Effector memory CD8-positive, alpha-beta T cell (primary cell): ENCODE results near the gene CLTB.
"Not testable (repeated sequence)": the region's sequence is repeated elsewhere in the genome, so short reads cannot be mapped to it uniquely, and the experiment has no call there.

Experiments
- ATAC-seq: fragments of 150-1000 bp; cut with Tn5 transposase; replicated peaks from 2 replicates; pipeline ENCODE4 v1.10.0; 2021; ENCODE audit warnings: mild to moderate bottlenecking, moderate library complexity
- DNase-seq, 3 experiments: peaks; one replicate each; pipeline ENCODE4 v3.0.0; 2021
- H3K27ac Mint-ChIP-seq, 2 donors: one replicate each; pipeline ENCODE4 v1.8.0; 2022; ENCODE audit warnings: mild to moderate bottlenecking in 2 of 2, mixed read lengths in 2 of 2, moderate library complexity in 2 of 2
- H3K27me3 Mint-ChIP-seq, 2 donors: one replicate each; pipeline ENCODE4 v1.8.0; 2022; ENCODE audit warnings: mixed read lengths in 2 of 2
- H3K36me3 Mint-ChIP-seq: one replicate; pipeline ENCODE4 v1.8.0; 2022; ENCODE audit warnings: mild to moderate bottlenecking, moderate library complexity, mixed read lengths; ENCODE audit not compliant: insufficient read depth
- H3K4me1 Mint-ChIP-seq, 2 donors: one replicate each; pipeline ENCODE4 v1.8.0; 2022; ENCODE audit warnings: low read depth in 2 of 2, mixed read lengths in 2 of 2
- H3K4me3 Mint-ChIP-seq, 2 donors: one replicate each; pipeline ENCODE4 v1.8.0; 2022; ENCODE audit warnings: mild to moderate bottlenecking in 2 of 2, mixed read lengths in 2 of 2, moderate library complexity in 2 of 2
- H3K9me3 Mint-ChIP-seq, 2 donors: one replicate each; pipeline ENCODE4 v1.8.0; 2022; ENCODE audit warnings: mixed read lengths in 2 of 2

CLTB gene

DNA sequence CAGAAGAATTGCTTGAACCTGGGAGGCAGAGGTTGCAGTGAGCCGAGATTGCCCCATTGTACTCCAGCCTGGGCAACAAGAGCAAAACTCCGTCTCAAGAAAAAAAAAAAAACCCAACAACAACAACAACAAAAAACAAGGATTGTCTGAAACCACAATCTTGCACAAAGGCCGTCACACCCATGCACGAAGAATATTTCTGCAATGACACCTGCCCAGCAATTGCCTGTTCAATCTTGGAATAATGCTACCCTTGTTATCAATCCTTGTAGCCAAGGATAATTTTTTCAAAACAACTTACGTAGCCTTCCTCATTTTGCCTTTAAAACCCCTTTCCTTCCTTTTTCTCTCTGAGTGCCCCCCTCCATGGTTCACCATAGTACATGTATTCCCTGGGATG, 3.7 kb upstream of the CLTB start:
- peaks cover 12 to 13% of the 10 kb centered on the region in 2 donors for H3K4me1 Mint-ChIP-seq
- H3K36me3 Mint-ChIP-seq: peaks cover 8% of the 10 kb centered on the region
- H3K27me3 Mint-ChIP-seq: peaks cover 6 to 16% of the 10 kb centered on the region in 2 donors
- H3K27ac Mint-ChIP-seq: no peak overlapping the region
- DNase-seq (no peak), ATAC-seq (no peak)
- H3K9me3 Mint-ChIP-seq: no peaks in the 10 kb centered on the region
- H3K4me3 Mint-ChIP-seq: no peak overlapping the region

GRCh38 chr5:176418251-176418650, 1.9 kb upstream of the CLTB start:
- Mint-ChIP-seq H3K4me3 (no peak overlapping the region), H3K36me3 (peaks cover 16% of the 10 kb centered on the region), H3K9me3 (no peaks in the 10 kb centered on the region), H3K27ac (no peak overlapping the region), H3K4me1 (peaks cover 26 to 27% of the 10 kb centered on the region in 2 donors), H3K27me3 (peaks cover 3 to 12% of the 10 kb centered on the region in 2 donors)
- no peak for ATAC-seq
- no peak for DNase-seq

- H3K4me1 Mint-ChIP-seq: peaks cover 30 to 33% of the 10 kb centered on the region in 2 donors
- H3K9me3 Mint-ChIP-seq: no peaks in the 10 kb centered on the region
- peaks cover 21% of the 10 kb centered on the region for H3K36me3 Mint-ChIP-seq
- H3K27ac Mint-ChIP-seq: peak overlapping the region; percentile 91 to 92
- no peak for DNase-seq
- H3K27me3 Mint-ChIP-seq: no peaks in the 10 kb centered on the region
- ATAC-seq: no peak
- H3K4me3 Mint-ChIP-seq: peak overlapping the region; percentile 64 to 65
Measured at GRCh38 chr5:176416965-176417364, 626 bp upstream of the CLTB start.

- Mint-ChIP-seq H3K9me3 (no peaks in the 10 kb centered on the region), H3K36me3 (peaks cover 27% of the 10 kb centered on the region), H3K4me3 (peak overlapping the region; percentile 82 to 83), H3K4me1 (peaks cover 39 to 45% of the 10 kb centered on the region in 2 donors), H3K27ac (peak overlapping the region; percentile 91 to 92), H3K27me3 (no peaks in the 10 kb centered on the region)
- DNase-seq (no peak), ATAC-seq (no peak)
Measured at GRCh38 chr5:176415240-176415951, 943 bp downstream of the CLTB start.

GRCh38 chr5:176414704-176415103, 1.6 kb downstream of the CLTB start:
- H3K36me3 Mint-ChIP-seq: peaks cover 33% of the 10 kb centered on the region
- DNase-seq (no peak), ATAC-seq (no peak)
- peak overlapping the region; percentile 82 to 83 for H3K4me3 Mint-ChIP-seq
- peak overlapping the region; percentile 91 to 92 for H3K27ac Mint-ChIP-seq
- H3K27me3 Mint-ChIP-seq: no peaks in the 10 kb centered on the region
- H3K9me3 Mint-ChIP-seq: no peaks in the 10 kb centered on the region
- H3K4me1 Mint-ChIP-seq: peaks cover 39 to 45% of the 10 kb centered on the region in 2 donors

DNA sequence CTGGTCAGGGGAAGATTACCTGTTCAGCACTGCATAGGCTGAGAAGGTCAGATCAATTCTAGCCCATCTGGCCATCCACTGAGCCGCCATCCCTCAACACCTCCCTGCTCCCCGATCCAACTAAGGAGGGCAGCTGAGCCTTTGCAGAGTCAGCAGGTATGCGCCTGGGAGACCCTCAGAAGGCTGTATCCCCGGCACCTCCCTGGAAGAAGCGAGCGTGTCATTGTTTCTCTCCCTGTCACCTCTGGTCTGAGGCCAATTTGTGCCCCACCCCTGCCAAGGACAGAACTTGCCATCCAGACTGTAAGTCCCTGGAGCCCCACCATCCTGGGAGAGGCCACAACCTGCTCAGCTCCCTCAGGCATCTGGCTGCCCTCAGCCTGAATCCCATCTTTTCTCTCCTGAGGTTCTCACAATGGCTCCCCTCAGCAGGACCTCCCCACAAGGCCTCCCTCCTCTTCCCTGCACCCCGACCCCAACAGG, 2.6 kb downstream of the CLTB start:
- peaks cover 41% of the 10 kb centered on the region for H3K36me3 Mint-ChIP-seq
- no peaks in the 10 kb centered on the region for H3K9me3 Mint-ChIP-seq
- H3K4me1 Mint-ChIP-seq: peaks cover 39 to 45% of the 10 kb centered on the region in 2 donors
- H3K27me3 Mint-ChIP-seq: no peaks in the 10 kb centered on the region
- no peak overlapping the region for H3K4me3 Mint-ChIP-seq
- H3K27ac Mint-ChIP-seq: peak overlapping the region; percentile 91 to 92
- ATAC-seq (no peak), DNase-seq (no peak)

DNA sequence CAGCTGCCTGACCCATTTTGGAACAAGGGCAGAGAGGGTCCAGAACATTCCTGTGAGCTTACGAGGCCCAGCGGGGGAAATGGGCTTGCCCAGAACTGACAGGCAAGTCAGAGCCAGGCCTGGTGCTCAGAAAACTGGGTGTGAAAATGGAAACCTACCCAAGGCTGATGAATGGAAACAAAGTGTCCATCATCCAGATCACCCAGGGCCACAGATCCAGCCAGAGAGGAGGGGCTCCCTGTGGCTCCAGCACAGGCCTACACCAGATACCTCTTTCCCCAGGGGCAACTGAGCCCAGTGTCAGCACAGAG, 3.1 kb downstream of the CLTB start:
- Mint-ChIP-seq H3K27me3 (no peaks in the 10 kb centered on the region), H3K4me3 (no peak overlapping the region), H3K27ac (peak overlapping the region; percentile 41 to 91), H3K36me3 (peaks cover 42% of the 10 kb centered on the region), H3K9me3 (no peaks in the 10 kb centered on the region), H3K4me1 (peaks cover 39 to 45% of the 10 kb centered on the region in 2 donors)
- ATAC-seq: no peak
- DNase-seq: no peak

GRCh38 chr5:176412517-176413254, 3.7 kb downstream of the CLTB start:
- DNase-seq (no peak), ATAC-seq (no peak)
- Mint-ChIP-seq H3K9me3 (no peaks in the 10 kb centered on the region), H3K27ac (peak overlapping the region; percentile 41 to 69), H3K4me1 (peaks cover 39 to 45% of the 10 kb centered on the region in 2 donors), H3K27me3 (no peaks in the 10 kb centered on the region), H3K4me3 (no peak overlapping the region), H3K36me3 (peaks cover 47% of the 10 kb centered on the region)

DNA sequence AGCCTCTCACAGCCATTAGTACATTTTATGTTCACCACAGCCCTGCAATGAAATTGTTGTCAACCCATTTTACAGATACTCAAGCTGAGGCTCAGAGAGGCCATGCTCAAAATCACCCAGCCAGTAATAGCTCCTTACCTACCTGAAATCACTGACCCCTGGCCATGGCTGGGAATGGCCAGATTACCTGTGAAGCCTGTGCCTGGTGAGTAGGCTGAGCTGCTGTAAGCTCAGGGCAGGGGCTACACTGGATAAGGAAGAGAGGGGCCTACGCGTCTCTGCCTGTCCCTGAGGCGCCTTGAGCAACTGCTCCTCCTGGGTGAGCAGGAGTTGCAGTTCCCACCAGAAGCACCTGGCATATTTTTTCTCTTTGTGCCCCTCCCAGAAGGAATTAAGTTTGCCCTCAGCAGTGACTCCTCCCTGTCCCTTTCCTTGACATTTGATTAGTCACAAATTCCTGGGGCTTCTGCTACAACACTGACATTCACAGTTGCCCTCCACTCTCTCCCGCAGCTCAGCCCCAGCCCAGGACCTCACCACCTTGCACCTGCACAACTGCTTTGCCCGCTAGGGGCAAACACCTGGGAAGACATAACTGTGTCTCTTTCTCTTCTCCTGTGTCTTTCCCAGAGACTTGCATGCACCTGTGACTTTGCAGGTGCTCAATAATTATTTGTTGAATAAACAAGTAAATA, 5.7 kb downstream of the CLTB start:
- H3K36me3 Mint-ChIP-seq: peaks cover 58% of the 10 kb centered on the region
- H3K4me1 Mint-ChIP-seq: peaks cover 33 to 37% of the 10 kb centered on the region in 2 donors
- peak overlapping the region in 1 of 2 donors; percentile 36 for H3K27ac Mint-ChIP-seq
- H3K9me3 Mint-ChIP-seq: no peaks in the 10 kb centered on the region
- no peak overlapping the region for H3K4me3 Mint-ChIP-seq
- H3K27me3 Mint-ChIP-seq: no peaks in the 10 kb centered on the region
- ATAC-seq: no peak
- DNase-seq: no peak

DNA sequence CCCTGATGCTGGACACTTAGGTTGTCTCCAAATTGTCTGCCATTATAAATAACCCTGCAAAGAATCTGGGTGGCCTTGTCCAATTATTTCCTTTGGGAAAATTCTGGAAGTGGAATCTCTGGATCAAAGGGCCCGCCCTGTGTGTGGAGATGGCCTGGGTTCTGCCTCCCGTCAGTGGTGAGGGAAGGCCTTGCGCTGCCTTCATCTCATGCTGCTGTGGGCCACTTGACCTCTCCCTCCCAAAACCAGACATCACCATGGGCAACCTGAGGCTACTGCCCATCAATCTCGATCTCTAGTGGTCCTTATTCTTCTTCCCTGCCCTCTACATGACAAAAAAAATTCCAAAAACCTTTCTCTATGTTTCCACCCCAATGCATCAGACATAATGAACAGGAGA, 6.6 kb downstream of the CLTB start:
- Mint-ChIP-seq H3K4me1 (peaks cover 24 to 29% of the 10 kb centered on the region in 2 donors), H3K9me3 (no peaks in the 10 kb centered on the region), H3K36me3 (peaks cover 52% of the 10 kb centered on the region), H3K27ac (no peak overlapping the region), H3K4me3 (no peak overlapping the region), H3K27me3 (no peaks in the 10 kb centered on the region)
- no peak for ATAC-seq
- no peak for DNase-seq

GRCh38 chr5:176408590-176408989, 7.7 kb downstream of the CLTB start:
- Mint-ChIP-seq H3K27me3 (no peaks in the 10 kb centered on the region), H3K36me3 (peaks cover 52% of the 10 kb centered on the region), H3K4me3 (no peak overlapping the region), H3K9me3 (no peaks in the 10 kb centered on the region), H3K4me1 (peaks cover 13 to 19% of the 10 kb centered on the region in 2 donors), H3K27ac (no peak overlapping the region)
- DNase-seq (no peak), ATAC-seq (no peak)

- not testable (repeated sequence) for H3K4me3 Mint-ChIP-seq, H3K27ac Mint-ChIP-seq, ATAC-seq, H3K27me3 Mint-ChIP-seq, DNase-seq, H3K9me3 Mint-ChIP-seq
- Mint-ChIP-seq H3K36me3 (peaks cover 56% of the 10 kb centered on the region), H3K4me1 (peaks cover 12 to 19% of the 10 kb centered on the region in 2 donors)
Measured at GRCh38 chr5:176408252-176408573, 8.1 kb downstream of the CLTB start.

GRCh38 chr5:176407456-176408251, 8.7 kb downstream of the CLTB start:
- ATAC-seq: no peak
- Mint-ChIP-seq H3K27me3 (no peaks in the 10 kb centered on the region), H3K27ac (no peak overlapping the region), H3K4me1 (peaks cover 13 to 15% of the 10 kb centered on the region in 2 donors), H3K4me3 (no peak overlapping the region), H3K9me3 (no peaks in the 10 kb centered on the region), H3K36me3 (peaks cover 53% of the 10 kb centered on the region)
- no peak for DNase-seq
